Measurements from ENCODE around the gene OAS3.

The OAS3 gene, protein sequence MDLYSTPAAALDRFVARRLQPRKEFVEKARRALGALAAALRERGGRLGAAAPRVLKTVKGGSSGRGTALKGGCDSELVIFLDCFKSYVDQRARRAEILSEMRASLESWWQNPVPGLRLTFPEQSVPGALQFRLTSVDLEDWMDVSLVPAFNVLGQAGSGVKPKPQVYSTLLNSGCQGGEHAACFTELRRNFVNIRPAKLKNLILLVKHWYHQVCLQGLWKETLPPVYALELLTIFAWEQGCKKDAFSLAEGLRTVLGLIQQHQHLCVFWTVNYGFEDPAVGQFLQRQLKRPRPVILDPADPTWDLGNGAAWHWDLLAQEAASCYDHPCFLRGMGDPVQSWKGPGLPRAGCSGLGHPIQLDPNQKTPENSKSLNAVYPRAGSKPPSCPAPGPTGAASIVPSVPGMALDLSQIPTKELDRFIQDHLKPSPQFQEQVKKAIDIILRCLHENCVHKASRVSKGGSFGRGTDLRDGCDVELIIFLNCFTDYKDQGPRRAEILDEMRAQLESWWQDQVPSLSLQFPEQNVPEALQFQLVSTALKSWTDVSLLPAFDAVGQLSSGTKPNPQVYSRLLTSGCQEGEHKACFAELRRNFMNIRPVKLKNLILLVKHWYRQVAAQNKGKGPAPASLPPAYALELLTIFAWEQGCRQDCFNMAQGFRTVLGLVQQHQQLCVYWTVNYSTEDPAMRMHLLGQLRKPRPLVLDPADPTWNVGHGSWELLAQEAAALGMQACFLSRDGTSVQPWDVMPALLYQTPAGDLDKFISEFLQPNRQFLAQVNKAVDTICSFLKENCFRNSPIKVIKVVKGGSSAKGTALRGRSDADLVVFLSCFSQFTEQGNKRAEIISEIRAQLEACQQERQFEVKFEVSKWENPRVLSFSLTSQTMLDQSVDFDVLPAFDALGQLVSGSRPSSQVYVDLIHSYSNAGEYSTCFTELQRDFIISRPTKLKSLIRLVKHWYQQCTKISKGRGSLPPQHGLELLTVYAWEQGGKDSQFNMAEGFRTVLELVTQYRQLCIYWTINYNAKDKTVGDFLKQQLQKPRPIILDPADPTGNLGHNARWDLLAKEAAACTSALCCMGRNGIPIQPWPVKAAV

DNA sequence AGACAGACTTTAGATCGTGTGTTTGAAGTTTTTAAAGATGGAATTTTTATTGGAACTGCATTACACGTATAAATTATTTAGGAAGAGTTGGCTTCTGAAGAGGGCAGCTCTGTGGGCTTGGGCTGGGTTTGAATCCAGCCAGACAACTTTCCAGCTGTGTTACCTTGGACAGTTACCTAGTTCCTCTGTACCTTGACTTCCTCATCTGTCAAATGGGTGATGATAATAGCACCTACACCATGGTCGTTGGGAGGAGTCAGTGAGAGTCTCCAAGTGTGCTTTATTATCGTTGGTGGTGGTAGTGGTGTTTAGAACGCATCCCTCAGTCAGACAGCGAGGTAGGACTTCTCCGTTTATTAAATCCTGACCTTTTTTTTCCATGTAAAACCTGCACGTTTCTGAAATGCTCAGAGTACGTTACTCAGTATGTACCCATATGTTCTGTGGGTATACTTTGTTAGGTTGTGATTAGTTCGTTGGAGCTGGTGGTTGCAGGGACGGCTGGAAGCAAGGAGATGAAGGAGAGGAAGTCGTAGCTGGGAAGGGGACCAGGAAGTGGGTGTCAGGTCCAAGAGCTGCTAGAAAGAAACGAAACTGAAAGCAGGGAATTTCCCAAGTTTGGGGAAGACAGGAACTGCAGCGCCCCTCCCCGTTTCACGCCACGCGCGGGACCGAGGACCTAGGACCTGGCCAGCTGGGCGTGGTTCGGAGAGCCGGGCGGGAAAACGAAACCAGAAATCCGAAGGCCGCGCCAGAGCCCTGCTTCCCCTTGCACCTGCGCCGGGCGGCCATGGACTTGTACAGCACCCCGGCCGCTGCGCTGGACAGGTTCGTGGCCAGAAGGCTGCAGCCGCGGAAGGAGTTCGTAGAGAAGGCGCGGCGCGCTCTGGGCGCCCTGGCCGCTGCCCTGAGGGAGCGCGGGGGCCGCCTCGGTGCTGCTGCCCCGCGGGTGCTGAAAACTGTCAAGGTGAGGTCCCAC is at the start of gene OAS3:
OAS3 (plus strand) TSS at position 734 of the 979 bp plus-strand sequence; CDS start at position 791, 57 bp downstream.
- peak within 1 kb of the TSS; percentile 38 for H3K27ac ChIP-seq
- no peak for TF ChIP-seq ZFX (IDR thresholded peaks at IDR 0.05; ENCODE audit: borderline replicate concordance)
- TF ChIP-seq, protein P1, sequence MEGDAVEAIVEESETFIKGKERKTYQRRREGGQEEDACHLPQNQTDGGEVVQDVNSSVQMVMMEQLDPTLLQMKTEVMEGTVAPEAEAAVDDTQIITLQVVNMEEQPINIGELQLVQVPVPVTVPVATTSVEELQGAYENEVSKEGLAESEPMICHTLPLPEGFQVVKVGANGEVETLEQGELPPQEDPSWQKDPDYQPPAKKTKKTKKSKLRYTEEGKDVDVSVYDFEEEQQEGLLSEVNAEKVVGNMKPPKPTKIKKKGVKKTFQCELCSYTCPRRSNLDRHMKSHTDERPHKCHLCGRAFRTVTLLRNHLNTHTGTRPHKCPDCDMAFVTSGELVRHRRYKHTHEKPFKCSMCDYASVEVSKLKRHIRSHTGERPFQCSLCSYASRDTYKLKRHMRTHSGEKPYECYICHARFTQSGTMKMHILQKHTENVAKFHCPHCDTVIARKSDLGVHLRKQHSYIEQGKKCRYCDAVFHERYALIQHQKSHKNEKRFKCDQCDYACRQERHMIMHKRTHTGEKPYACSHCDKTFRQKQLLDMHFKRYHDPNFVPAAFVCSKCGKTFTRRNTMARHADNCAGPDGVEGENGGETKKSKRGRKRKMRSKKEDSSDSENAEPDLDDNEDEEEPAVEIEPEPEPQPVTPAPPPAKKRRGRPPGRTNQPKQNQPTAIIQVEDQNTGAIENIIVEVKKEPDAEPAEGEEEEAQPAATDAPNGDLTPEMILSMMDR (IDR thresholded peaks at IDR 0.05), result 0 out of 2 replicates have a peak, but pooled peaks have one; percentile 8

DNA sequence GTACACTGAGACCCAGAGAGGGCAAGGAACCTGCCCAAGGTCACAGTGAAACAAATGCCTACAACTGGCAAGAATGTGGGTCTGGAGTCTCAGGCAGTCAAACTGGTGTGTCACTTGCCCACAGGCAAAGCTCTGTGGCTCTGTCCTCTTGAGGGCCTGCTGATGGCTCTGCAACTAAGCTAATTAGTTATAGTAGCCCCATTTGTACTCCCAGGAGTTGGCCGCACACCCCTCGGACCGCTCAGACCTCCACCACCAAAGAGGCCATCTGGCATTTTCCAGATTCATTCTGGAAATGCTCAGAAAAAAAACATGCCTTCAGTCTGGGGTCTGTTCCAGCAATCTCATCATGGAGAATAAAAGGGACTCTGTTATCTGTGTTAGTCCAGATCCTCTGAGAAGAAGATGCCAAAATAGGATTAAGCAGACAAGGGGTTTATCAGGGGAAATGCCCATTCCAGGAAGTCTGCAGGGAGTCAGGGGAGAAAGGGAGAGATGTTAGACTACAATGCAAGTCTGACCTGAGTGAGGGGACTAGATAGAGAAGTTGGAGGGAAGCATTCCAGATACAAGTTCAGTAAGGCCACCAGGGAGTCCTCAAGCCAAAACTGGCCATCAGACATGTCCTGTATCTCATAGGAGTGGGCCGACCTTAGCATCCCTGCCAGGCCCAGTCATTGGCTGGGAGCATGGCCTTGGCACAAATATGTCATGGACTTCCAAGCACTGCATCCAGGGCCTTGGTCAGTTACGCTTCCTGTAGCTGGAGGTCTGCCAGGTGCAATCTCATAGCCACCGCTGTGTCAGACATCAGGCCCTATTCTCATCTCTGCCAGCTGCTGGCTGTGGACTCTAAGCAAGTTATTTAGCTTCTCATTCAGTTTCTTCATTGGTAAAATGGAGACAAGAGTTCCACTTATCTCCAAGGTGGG is 46.9 kb upstream of the OAS3 start:
- no peak overlapping the region for H3K27ac ChIP-seq
- no peak for TF ChIP-seq ZFX (IDR thresholded peaks at IDR 0.05; ENCODE audit: borderline replicate concordance)
- TF ChIP-seq, protein P1 (IDR thresholded peaks at IDR 0.05), result no peak

DNA sequence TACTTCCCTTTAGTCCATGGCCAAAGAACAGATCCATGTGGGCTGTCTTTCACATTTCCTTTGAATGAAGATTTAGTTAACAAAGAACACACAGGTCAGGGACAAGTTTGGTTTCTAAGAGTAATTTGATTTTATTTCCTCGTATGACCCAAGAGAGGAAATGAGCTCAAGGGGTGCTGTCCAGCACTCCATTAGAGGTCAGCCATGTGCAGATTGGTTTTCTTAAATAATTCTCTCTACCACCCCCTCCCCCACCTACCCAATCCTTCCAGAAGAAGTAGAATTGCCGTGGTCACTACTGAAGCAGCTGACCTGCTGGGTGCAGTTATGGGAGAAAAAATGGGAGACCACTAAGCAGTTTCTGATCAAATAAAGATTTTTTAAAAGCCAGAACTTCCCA is 45.4 kb upstream of the OAS3 start:
- TF ChIP-seq, protein P1 (IDR thresholded peaks at IDR 0.05), result no peak
- TF ChIP-seq ZFX (IDR thresholded peaks at IDR 0.05; ENCODE audit: borderline replicate concordance), result no peak
- no peak overlapping the region for H3K27ac ChIP-seq

DNA sequence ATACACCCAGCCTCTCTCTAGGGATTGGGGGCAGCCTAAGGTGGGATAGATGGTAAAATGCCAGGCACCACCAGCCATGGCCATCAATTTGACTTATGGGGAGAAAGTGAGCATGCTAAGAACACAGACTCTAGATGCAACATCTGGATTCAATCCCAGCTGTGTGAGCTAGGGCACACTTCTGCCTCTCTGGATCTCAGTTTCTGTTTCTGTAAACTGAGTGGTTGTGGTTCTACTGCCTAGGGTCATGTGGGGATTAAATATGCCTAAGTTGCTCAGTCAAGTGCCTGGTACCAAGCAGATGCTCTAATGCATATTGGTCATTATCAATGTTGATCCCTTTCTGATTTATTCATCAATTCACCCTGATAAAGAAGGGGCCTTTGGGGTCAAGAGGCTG is 44.1 kb upstream of the OAS3 start:
- H3K27ac ChIP-seq, result no peak overlapping the region
- TF ChIP-seq, protein P1 (IDR thresholded peaks at IDR 0.05), result no peak
- no peak for TF ChIP-seq ZFX (IDR thresholded peaks at IDR 0.05; ENCODE audit: borderline replicate concordance)

DNA sequence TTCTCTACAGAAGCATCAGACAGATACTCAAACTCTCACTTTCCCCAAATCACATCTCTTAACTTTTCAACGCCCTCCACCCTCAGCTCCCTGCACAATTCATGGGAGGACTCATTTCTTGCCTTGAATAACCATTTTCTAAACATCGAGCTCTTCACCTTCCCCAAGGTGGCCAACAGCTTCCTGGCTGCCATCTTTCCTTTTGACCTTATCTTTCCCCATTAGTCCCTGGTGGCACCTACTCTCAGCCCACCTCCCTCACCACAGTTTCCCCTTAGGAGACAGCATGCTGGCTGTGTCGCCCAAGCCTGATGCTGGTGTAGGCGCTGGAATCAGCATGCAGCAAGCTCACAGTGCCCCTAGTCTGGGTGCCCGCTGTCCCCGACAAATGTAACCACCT is 39.9 kb upstream of the OAS3 start:
- TF ChIP-seq, protein P1 (IDR thresholded peaks at IDR 0.05), result no peak
- TF ChIP-seq ZFX (IDR thresholded peaks at IDR 0.05; ENCODE audit: borderline replicate concordance), result no peak

More for the DNA sequence above, 39.9 kb upstream of the OAS3 start:
- no peak overlapping the region for H3K27ac ChIP-seq

Measured in 22Rv1 (cell line).